NCI-H345 treated with DMSO at 0.1 percent for 48 hours (cell line): ENCODE measurements around the gene ARL15.
A peak's percentile ranks its signal among the peaks of the same experiment; 100 is the strongest.
"Not testable (repeated sequence)": the region's sequence is repeated elsewhere in the genome, so short reads cannot be mapped to it uniquely, and the experiment has no call there.

Experiments used
- DNase-seq: peaks from one replicate; lab custom pipeline; 2025; ENCODE audit not compliant: unreplicated experiment; lab: John Stamatoyannopoulos, UW

Gene ARL15

GRCh38 chr5:54310433-54311175, at the start of gene ARL15:
Gene ARL15, minus strand, starts transcription at chr5:54310573.
- peak; percentile 86 for DNase-seq

- no peak for DNase-seq
Measured at GRCh38 chr5:54360089-54360488, 49.7 kb upstream of the ARL15 start.

- no peak for DNase-seq
Measured at GRCh38 chr5:54357408-54358058, 47.2 kb upstream of the ARL15 start.

GRCh38 chr5:54353933-54354564, 43.7 kb upstream of the ARL15 start:
- DNase-seq = not testable (repeated sequence)

GRCh38 chr5:54352580-54352979, 42.2 kb upstream of the ARL15 start:
- DNase-seq = not testable (repeated sequence)

GRCh38 chr5:54347221-54347865, 37.0 kb upstream of the ARL15 start:
- no peak for DNase-seq

GRCh38 chr5:54344653-54345052, 34.3 kb upstream of the ARL15 start:
- DNase-seq = no peak

GRCh38 chr5:54341971-54342370, 31.6 kb upstream of the ARL15 start:
- no peak for DNase-seq

GRCh38 chr5:54337523-54337922, 27.1 kb upstream of the ARL15 start:
- no peak for DNase-seq

GRCh38 chr5:54332720-54333119, 22.3 kb upstream of the ARL15 start:
- no peak for DNase-seq

GRCh38 chr5:54329731-54330709, 19.6 kb upstream of the ARL15 start:
- DNase-seq = no peak

- DNase-seq = no peak
Measured at GRCh38 chr5:54326662-54327270, 16.4 kb upstream of the ARL15 start.

- DNase-seq = no peak
Measured at GRCh38 chr5:54325610-54326311, 15.4 kb upstream of the ARL15 start.

GRCh38 chr5:54325272-54325609, 14.9 kb upstream of the ARL15 start:
- DNase-seq = no peak

- DNase-seq = no peak
Measured at GRCh38 chr5:54324651-54325271, 14.4 kb upstream of the ARL15 start.

GRCh38 chr5:54323495-54323894, 13.1 kb upstream of the ARL15 start:
- no peak for DNase-seq

GRCh38 chr5:54320256-54320655, 9.9 kb upstream of the ARL15 start:
- no peak for DNase-seq

- DNase-seq = no peak
Measured at GRCh38 chr5:54317511-54318260, 7.3 kb upstream of the ARL15 start.
